ENCODE results near the gene HOXC12. TPM values are rescaled to one million over a fixed set of nuclear protein-coding genes. Genes with fewer than 3 reads are reported as not detected.

Gene HOXC12, protein sequence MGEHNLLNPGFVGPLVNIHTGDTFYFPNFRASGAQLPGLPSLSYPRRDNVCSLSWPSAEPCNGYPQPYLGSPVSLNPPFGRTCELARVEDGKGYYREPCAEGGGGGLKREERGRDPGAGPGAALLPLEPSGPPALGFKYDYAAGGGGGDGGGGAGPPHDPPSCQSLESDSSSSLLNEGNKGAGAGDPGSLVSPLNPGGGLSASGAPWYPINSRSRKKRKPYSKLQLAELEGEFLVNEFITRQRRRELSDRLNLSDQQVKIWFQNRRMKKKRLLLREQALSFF
- polyA plus RNA-seq (2013) = 0.07 and 0.11 TPM in 2 replicates

DNA sequence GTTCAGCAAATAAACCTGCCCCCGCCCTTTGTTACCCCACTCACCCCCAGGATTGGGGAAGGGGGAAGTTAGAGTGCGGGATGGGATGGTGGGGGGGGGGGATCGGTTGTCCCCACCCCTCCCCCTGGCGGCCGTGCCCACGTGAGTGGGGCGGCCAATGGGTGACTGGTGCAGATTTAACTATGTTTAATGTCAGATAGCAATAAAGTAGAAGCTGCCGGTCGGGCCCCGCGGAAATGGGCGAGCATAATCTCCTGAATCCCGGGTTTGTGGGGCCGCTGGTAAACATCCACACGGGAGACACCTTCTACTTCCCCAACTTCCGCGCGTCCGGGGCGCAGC lies at the start of gene HOXC12:
Gene HOXC12 (plus strand): TSS at position 210 of the 342 bp plus-strand sequence. CDS start 27 bp downstream, at position 237.
- Histone ChIP-seq H3K36me3 (ENCODE audit: control insufficient read depth in 1 of 2, insufficient read depth in 2 of 2, low read length in 2 of 2) (no peaks in the 10 kb centered on the region), H4K8ac (ENCODE audit: low read depth, low read length) (no peak within 1 kb of the TSS), H3K4me3 (ENCODE audit: low read depth, low read length) (no peak within 1 kb of the TSS), H4K91ac (ENCODE audit: low read depth, low read length) (no peak within 1 kb of the TSS), H3K14ac (ENCODE audit: low read length) (no peak within 1 kb of the TSS), H3K9ac (ENCODE audit: low read length) (no peak within 1 kb of the TSS), H3K9me3 (ENCODE audit: insufficient read depth, low read depth, low read length) (peaks cover 18% of the 10 kb centered on the region), H3K79me1 (ENCODE audit: low read length) (no peaks in the 10 kb centered on the region), H3K4me2 (ENCODE audit: low read length) (peak within 1 kb of the TSS; percentile 1), H3K4me1 (ENCODE audit: control insufficient read depth in 1 of 2, insufficient read depth in 2 of 2, low read length in 2 of 2) (peaks cover 18 to 21% of the 10 kb centered on the region in 2 experiments), H2AK5ac (ENCODE audit: low read length) (no peak within 1 kb of the TSS), H2AFZ (ENCODE audit: insufficient read depth, low read length, poor library complexity) (no peak within 1 kb of the TSS), H3K23ac (ENCODE audit: low read length) (no peak within 1 kb of the TSS), H3K4ac (ENCODE audit: low read depth, low read length) (no peak within 1 kb of the TSS), H4K12ac (ENCODE audit: low read depth, low read length) (no peak within 1 kb of the TSS), H3K18ac (ENCODE audit: low read length) (peak within 1 kb of the TSS; percentile 49), H2BK12ac (ENCODE audit: low read length) (no peak within 1 kb of the TSS), H3K79me2 (ENCODE audit: control insufficient read depth, insufficient read depth, low read length, poor library complexity) (no peaks in the 10 kb centered on the region), H2BK120ac (ENCODE audit: insufficient read depth, low read length, poor library complexity) (no peak within 1 kb of the TSS), H3K27me3 (ENCODE audit: insufficient read depth, low read length) (peaks cover 92% of the 10 kb centered on the region), H2BK5ac (ENCODE audit: low read depth, low read length, poor library complexity) (no peak within 1 kb of the TSS), H3K27ac (ENCODE audit: low read depth, low read length) (no peak within 1 kb of the TSS)
- DNase-seq = no peak
- no CpG with 5 or more reads among the region's 20 CpGs for WGBS (ENCODE audit: extremely low coverage, insufficient coverage, insufficient read length)

DNA sequence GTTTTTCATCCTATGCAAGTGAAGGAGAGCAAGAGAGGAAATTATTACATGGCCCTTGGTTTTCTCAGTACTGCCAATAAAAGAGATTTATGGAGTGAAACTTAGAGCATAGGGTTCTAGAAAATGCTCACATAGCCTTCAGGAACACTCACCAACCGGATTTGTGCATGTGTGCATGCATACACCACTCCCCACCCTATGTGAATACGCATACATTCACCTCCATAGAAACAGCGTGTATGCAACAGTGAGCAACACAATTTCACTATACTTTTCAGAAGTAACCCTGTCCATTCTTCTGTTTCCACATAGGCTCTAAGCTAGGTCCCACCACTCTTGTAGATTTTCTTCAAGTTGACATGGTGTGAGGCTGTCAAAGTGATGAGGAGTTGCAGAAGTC lies 47.6 kb upstream of the HOXC12 start:
- Histone ChIP-seq H3K4me1 (ENCODE audit: control insufficient read depth in 1 of 2, insufficient read depth in 2 of 2, low read length in 2 of 2) (no peaks in the 10 kb centered on the region), H2AFZ (ENCODE audit: insufficient read depth, low read length, poor library complexity) (no peak overlapping the region), H3K4me2 (ENCODE audit: low read length) (no peak overlapping the region), H3K9ac (ENCODE audit: low read length) (no peak overlapping the region), H4K12ac (ENCODE audit: low read depth, low read length) (no peak overlapping the region), H2BK12ac (ENCODE audit: low read length) (no peak overlapping the region), H3K79me2 (ENCODE audit: control insufficient read depth, insufficient read depth, low read length, poor library complexity) (no peaks in the 10 kb centered on the region), H3K4me3 (ENCODE audit: low read depth, low read length) (no peak overlapping the region), H2BK5ac (ENCODE audit: low read depth, low read length, poor library complexity) (no peak overlapping the region), H3K9me3 (ENCODE audit: insufficient read depth, low read depth, low read length) (no peaks in the 10 kb centered on the region), H3K14ac (ENCODE audit: low read length) (no peak overlapping the region), H3K23ac (ENCODE audit: low read length) (no peak overlapping the region), H2AK5ac (ENCODE audit: low read length) (no peak overlapping the region), H3K27me3 (ENCODE audit: insufficient read depth, low read length) (peaks cover 2% of the 10 kb centered on the region), H3K36me3 (ENCODE audit: control insufficient read depth in 1 of 2, insufficient read depth in 2 of 2, low read length in 2 of 2) (no peaks in the 10 kb centered on the region), H3K27ac (ENCODE audit: low read depth, low read length) (no peak overlapping the region), H4K91ac (ENCODE audit: low read depth, low read length) (no peak overlapping the region), H3K4ac (ENCODE audit: low read depth, low read length) (no peak overlapping the region), H3K18ac (ENCODE audit: low read length) (no peak overlapping the region), H2BK120ac (ENCODE audit: insufficient read depth, low read length, poor library complexity) (no peak overlapping the region), H3K79me1 (ENCODE audit: low read length) (no peaks in the 10 kb centered on the region), H4K8ac (ENCODE audit: low read depth, low read length) (no peak overlapping the region)
- no peak for DNase-seq
- no CpG with 5 or more reads among the region's 3 CpGs for whole genome bisulfite sequencing (ENCODE audit: extremely low coverage, insufficient coverage, insufficient read length)

DNA sequence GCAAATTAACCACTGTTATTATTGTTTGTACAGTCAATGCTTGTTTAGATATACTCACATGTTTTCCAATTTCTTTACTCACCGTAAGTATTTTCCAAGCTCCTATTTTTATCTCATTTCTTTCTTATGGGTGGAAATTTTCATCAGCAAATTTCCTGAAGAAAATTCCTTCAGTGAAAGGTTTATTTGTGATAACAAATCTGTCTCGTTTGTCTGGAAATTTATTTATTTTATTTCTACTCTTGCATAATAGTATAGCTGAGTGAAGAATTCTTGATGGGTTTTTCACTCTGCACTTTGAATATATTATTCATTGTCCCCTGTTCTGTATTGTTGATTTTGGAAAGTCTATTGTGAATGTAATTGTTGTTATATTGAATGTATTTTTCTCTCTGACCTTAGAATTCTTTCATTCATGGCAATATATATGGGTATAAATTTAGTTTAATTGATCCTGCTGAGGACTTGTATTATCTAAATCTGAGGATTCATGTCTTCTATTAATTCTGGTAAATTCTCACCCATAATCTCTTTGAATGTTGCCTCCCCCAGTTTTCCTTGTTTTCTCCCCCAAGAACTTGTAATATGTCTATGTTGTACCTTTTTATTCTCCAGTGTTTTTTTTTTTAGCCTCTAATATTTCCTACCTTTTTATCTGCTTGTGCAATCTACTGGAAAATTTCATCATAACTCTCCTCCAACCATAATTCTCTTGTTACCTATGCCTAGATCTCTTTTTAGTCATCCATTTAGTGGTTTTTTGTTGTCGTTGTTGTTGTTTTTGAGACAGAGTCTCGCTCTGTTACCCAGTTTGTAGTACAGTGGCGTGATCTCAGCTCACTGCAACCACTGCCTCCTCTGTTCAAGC lies 37.7 kb upstream of the HOXC12 start:
- no peak overlapping the region for H4K8ac ChIP-seq (ENCODE audit: low read depth, low read length)
- no peaks in the 10 kb centered on the region for H3K27me3 ChIP-seq (ENCODE audit: insufficient read depth, low read length)
- no peak overlapping the region for H2AFZ ChIP-seq (ENCODE audit: insufficient read depth, low read length, poor library complexity)
- no CpG with 5 or more reads among the region's 5 CpGs for WGBS (ENCODE audit: extremely low coverage, insufficient coverage, insufficient read length)
- no peaks in the 10 kb centered on the region for H3K4me1 ChIP-seq (ENCODE audit: control insufficient read depth in 1 of 2, insufficient read depth in 2 of 2, low read length in 2 of 2)
- H2BK12ac ChIP-seq (ENCODE audit: low read length) = no peak overlapping the region
- DNase-seq = no peak
- H2BK5ac ChIP-seq (ENCODE audit: low read depth, low read length, poor library complexity) = no peak overlapping the region
- no peak overlapping the region for H2BK120ac ChIP-seq (ENCODE audit: insufficient read depth, low read length, poor library complexity)
- H3K36me3 ChIP-seq (ENCODE audit: control insufficient read depth in 1 of 2, insufficient read depth in 2 of 2, low read length in 2 of 2) = no peaks in the 10 kb centered on the region
- no peak overlapping the region for H4K12ac ChIP-seq (ENCODE audit: low read depth, low read length)
- no peak overlapping the region for H3K4me3 ChIP-seq (ENCODE audit: low read depth, low read length)
- no peak overlapping the region for H2AK5ac ChIP-seq (ENCODE audit: low read length)
- H3K79me1 ChIP-seq (ENCODE audit: low read length) = no peaks in the 10 kb centered on the region
- no peak overlapping the region for H3K9ac ChIP-seq (ENCODE audit: low read length)
- H3K27ac ChIP-seq (ENCODE audit: low read depth, low read length) = no peak overlapping the region
- H3K9me3 ChIP-seq (ENCODE audit: insufficient read depth, low read depth, low read length) = no peaks in the 10 kb centered on the region
- H3K18ac ChIP-seq (ENCODE audit: low read length) = no peak overlapping the region
- H3K23ac ChIP-seq (ENCODE audit: low read length) = no peak overlapping the region
- no peak overlapping the region for H3K4me2 ChIP-seq (ENCODE audit: low read length)
- no peak overlapping the region for H3K4ac ChIP-seq (ENCODE audit: low read depth, low read length)
- no peak overlapping the region for H3K14ac ChIP-seq (ENCODE audit: low read length)
- H4K91ac ChIP-seq (ENCODE audit: low read depth, low read length) = no peak overlapping the region
- H3K79me2 ChIP-seq (ENCODE audit: control insufficient read depth, insufficient read depth, low read length, poor library complexity) = no peaks in the 10 kb centered on the region

DNA sequence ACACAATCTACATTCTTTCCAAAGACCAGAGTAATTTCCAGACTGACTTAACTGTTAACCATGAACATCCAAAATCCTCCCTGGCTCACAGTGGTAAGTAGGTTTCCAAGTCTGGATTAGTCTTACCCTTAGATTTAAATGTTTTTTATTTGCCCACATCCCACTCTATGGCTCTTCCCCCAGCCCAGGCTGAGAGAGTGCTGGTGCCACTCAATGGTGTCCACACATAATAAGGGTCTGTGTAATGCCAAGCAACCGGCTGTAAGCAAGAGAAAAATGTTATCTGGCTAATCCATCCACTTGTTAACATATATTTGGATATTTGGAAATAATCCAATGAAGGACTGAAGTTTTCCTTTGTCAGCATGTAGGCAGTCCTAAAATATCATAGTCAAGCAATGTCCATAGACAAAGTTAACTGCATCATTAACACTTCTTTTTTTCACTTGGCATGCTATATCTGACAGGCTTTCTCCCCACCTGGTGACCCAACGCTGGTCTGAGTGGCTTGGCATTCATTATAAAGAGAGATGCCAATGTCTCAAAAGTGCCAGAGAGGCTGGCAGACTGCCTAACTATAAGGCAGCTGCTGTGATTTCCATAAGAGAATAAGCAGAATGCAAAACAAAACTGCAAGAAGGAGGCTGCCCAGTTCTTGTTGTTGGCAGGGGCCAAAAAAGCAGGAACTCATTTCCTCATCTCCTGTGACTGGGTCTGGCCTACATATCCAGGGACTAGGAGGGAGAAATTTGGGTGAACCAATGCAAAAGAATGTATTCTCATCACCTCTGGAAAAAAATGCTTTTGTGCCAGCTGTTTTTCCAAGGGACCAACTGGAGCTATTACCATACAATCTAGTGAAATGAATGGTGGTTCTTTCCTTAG lies 29.9 kb upstream of the HOXC12 start:
- DNase-seq = no peak
- H3K9me3 ChIP-seq (ENCODE audit: insufficient read depth, low read depth, low read length) = peaks cover 2% of the 10 kb centered on the region
- no peaks in the 10 kb centered on the region for H3K36me3 ChIP-seq (ENCODE audit: control insufficient read depth in 1 of 2, insufficient read depth in 2 of 2, low read length in 2 of 2)
- H3K27me3 ChIP-seq (ENCODE audit: insufficient read depth, low read length) = peaks cover 44% of the 10 kb centered on the region
- no peak overlapping the region for H3K27ac ChIP-seq (ENCODE audit: low read depth, low read length)
- no peak overlapping the region for H4K12ac ChIP-seq (ENCODE audit: low read depth, low read length)
- H3K4me2 ChIP-seq (ENCODE audit: low read length) = no peak overlapping the region
- no peaks in the 10 kb centered on the region for H3K79me2 ChIP-seq (ENCODE audit: control insufficient read depth, insufficient read depth, low read length, poor library complexity)
- no peak overlapping the region for H2BK5ac ChIP-seq (ENCODE audit: low read depth, low read length, poor library complexity)
- H2BK120ac ChIP-seq (ENCODE audit: insufficient read depth, low read length, poor library complexity) = no peak overlapping the region
- no peak overlapping the region for H2AK5ac ChIP-seq (ENCODE audit: low read length)
- no peak overlapping the region for H2AFZ ChIP-seq (ENCODE audit: insufficient read depth, low read length, poor library complexity)
- WGBS (ENCODE audit: extremely low coverage, insufficient coverage, insufficient read length) = no CpG with 5 or more reads among the region's 2 CpGs
- no peak overlapping the region for H3K4me3 ChIP-seq (ENCODE audit: low read depth, low read length)
- no peak overlapping the region for H3K14ac ChIP-seq (ENCODE audit: low read length)
- H4K8ac ChIP-seq (ENCODE audit: low read depth, low read length) = no peak overlapping the region
- H3K23ac ChIP-seq (ENCODE audit: low read length) = no peak overlapping the region
- H3K4me1 ChIP-seq (ENCODE audit: control insufficient read depth in 1 of 2, insufficient read depth in 2 of 2, low read length in 2 of 2) = peaks cover 0 to 6% of the 10 kb centered on the region in 2 experiments
- H2BK12ac ChIP-seq (ENCODE audit: low read length) = no peak overlapping the region
- no peaks in the 10 kb centered on the region for H3K79me1 ChIP-seq (ENCODE audit: low read length)
- H3K4ac ChIP-seq (ENCODE audit: low read depth, low read length) = no peak overlapping the region
- H3K9ac ChIP-seq (ENCODE audit: low read length) = no peak overlapping the region
- no peak overlapping the region for H3K18ac ChIP-seq (ENCODE audit: low read length)
- H4K91ac ChIP-seq (ENCODE audit: low read depth, low read length) = no peak overlapping the region
